Measurements from ENCODE around the gene HEYL. TPM values are rescaled to one million over a fixed set of nuclear protein-coding genes. Genes with fewer than 3 reads are reported as not detected.

HEYL gene
- total RNA-seq, 4 donors from 2014 or later: 0.78 to 3.3 (median 2.4) TPM

GRCh38 chr1:39685071-39685470 lies 45.6 kb upstream of the HEYL start:
- no peak for ATAC-seq
- Histone ChIP-seq H3K9me3 (no peaks in the 10 kb centered on the region), H3K27ac (no peak overlapping the region), H3K27me3 (peaks cover 0 to 15% (median 14%) of the 10 kb centered on the region in 3 donors), H3K36me3 (no peaks in the 10 kb centered on the region), H3K4me1 (no peaks in the 10 kb centered on the region), H3K4me3 (no peak overlapping the region)
- in situ Hi-C loops (cut with MboI; ENCODE audit: low sequenced_read_pairs in 4 of 4): no loop called here
- no peak for TF ChIP-seq POLR2A (IDR thresholded peaks at IDR 0.05)
- no peak for TF ChIP-seq CTCF (IDR thresholded peaks at IDR 0.05 in 4 of 5, conservative IDR thresholded peaks at IDR 0.05 in 1 of 5)
- intact Hi-C loops (cut with DNase I; ENCODE audit: low total_unique reads): no loop called here
- DNase-seq: no peak

GRCh38 chr1:39684313-39684664 lies 44.8 kb upstream of the HEYL start:
- peaks cover 0 to 15% (median 14%) of the 10 kb centered on the region in 3 donors for H3K27me3 ChIP-seq
- no peak for ATAC-seq
- intact Hi-C loops (cut with DNase I; ENCODE audit: low total_unique reads): no loop called here

GRCh38 chr1:39683591-39684312 lies 44.3 kb upstream of the HEYL start:
- Histone ChIP-seq H3K27me3 (peaks cover 0 to 15% (median 14%) of the 10 kb centered on the region in 3 donors), H3K4me1 (no peaks in the 10 kb centered on the region), H3K36me3 (no peaks in the 10 kb centered on the region), H3K27ac (no peak overlapping the region), H3K9me3 (no peaks in the 10 kb centered on the region), H3K4me3 (no peak overlapping the region)
- intact Hi-C loops (cut with DNase I; ENCODE audit: low total_unique reads) (no loop called here), in situ Hi-C loops (cut with MboI; ENCODE audit: low sequenced_read_pairs in 4 of 4) (no loop called here)
- no peak for TF ChIP-seq CTCF (IDR thresholded peaks at IDR 0.05 in 4 of 5, conservative IDR thresholded peaks at IDR 0.05 in 1 of 5)
- no peak for TF ChIP-seq POLR2A (IDR thresholded peaks at IDR 0.05)
- DNase-seq: no peak
- no peak for ATAC-seq

More at GRCh38 chr1:39684313-39684664, 44.8 kb upstream of the HEYL start:
- H3K4me1 ChIP-seq: no peaks in the 10 kb centered on the region
- H3K36me3 ChIP-seq: no peaks in the 10 kb centered on the region
- no peaks in the 10 kb centered on the region for H3K9me3 ChIP-seq
- no peak overlapping the region for H3K4me3 ChIP-seq
- in situ Hi-C loops (cut with MboI; ENCODE audit: low sequenced_read_pairs in 4 of 4): no loop called here
- TF ChIP-seq CTCF (IDR thresholded peaks at IDR 0.05 in 4 of 5, conservative IDR thresholded peaks at IDR 0.05 in 1 of 5): no peak
- no peak for TF ChIP-seq POLR2A (IDR thresholded peaks at IDR 0.05)
- DNase-seq: no peak
- H3K27ac ChIP-seq: no peak overlapping the region

GRCh38 chr1:39681999-39682398 lies 42.6 kb upstream of the HEYL start:
- peaks cover 0 to 15% (median 14%) of the 10 kb centered on the region in 3 donors for H3K27me3 ChIP-seq
- intact Hi-C loops (cut with DNase I; ENCODE audit: low total_unique reads): no loop called here
- H3K36me3 ChIP-seq: no peaks in the 10 kb centered on the region
- H3K4me1 ChIP-seq: peaks cover 0 to 5% of the 10 kb centered on the region in 2 donors
- H3K9me3 ChIP-seq: no peaks in the 10 kb centered on the region
- H3K4me3 ChIP-seq: no peak overlapping the region
- TF ChIP-seq CTCF (IDR thresholded peaks at IDR 0.05 in 4 of 5, conservative IDR thresholded peaks at IDR 0.05 in 1 of 5) (no peak), POLR2A (IDR thresholded peaks at IDR 0.05) (no peak)
- no peak for ATAC-seq
- no peak overlapping the region for H3K27ac ChIP-seq
- in situ Hi-C loops (cut with MboI; ENCODE audit: low sequenced_read_pairs in 4 of 4): no loop called here
- no peak for DNase-seq
